ENCODE measurements around the gene SLC45A1.

DNA sequence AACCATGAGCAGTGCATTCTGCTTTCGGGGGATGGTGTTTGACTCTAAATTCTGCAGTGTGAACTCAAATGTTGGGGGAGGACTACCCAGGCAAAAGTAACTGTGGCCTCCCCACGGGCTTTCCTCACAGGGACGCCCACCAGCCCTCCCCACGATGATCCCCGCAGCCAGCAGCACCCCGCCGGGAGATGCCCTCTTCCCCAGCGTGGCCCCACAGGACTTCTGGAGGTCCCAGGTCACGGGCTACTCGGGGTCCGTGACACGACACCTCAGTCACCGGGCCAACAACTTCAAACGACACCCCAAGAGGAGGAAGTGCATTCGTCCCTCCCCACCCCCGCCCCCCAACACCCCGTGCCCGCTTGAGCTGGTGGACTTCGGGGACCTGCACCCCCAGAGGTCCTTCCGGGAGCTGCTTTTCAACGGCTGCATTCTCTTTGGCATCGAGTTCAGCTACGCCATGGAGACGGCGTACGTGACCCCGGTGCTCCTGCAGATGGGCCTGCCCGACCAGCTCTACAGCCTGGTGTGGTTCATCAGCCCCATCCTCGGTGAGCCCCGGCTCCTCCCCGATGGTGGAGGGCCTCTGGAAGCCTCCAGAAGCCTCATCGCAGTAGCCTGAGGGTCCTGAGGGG, 6.4 kb downstream of the SLC45A1 start:
- TF ChIP-seq, protein P1, sequence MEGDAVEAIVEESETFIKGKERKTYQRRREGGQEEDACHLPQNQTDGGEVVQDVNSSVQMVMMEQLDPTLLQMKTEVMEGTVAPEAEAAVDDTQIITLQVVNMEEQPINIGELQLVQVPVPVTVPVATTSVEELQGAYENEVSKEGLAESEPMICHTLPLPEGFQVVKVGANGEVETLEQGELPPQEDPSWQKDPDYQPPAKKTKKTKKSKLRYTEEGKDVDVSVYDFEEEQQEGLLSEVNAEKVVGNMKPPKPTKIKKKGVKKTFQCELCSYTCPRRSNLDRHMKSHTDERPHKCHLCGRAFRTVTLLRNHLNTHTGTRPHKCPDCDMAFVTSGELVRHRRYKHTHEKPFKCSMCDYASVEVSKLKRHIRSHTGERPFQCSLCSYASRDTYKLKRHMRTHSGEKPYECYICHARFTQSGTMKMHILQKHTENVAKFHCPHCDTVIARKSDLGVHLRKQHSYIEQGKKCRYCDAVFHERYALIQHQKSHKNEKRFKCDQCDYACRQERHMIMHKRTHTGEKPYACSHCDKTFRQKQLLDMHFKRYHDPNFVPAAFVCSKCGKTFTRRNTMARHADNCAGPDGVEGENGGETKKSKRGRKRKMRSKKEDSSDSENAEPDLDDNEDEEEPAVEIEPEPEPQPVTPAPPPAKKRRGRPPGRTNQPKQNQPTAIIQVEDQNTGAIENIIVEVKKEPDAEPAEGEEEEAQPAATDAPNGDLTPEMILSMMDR (IDR thresholded peaks at IDR 0.05): no peak
- TF ChIP-seq POLR2A (IDR thresholded peaks at IDR 0.05): no peak

All from uterus (tissue), 2 donors.